Psoas muscle (tissue), 8 donors: ENCODE results near the gene WSB2. TPM values are rescaled to one million over a fixed set of nuclear protein-coding genes. Genes with fewer than 3 reads are reported as not detected.
"Not testable (repeated sequence)": the region's sequence is repeated elsewhere in the genome, so short reads cannot be mapped to it uniquely, and the experiment has no call there.

Experiments
- ATAC-seq, 4 donors: fragments of 200-7000 bp; cut with Tn5 transposase; one replicate each; pipeline ENCODE4 v1.9.1; 2020; ENCODE audit warnings: moderate library complexity in 3 of 4, mild to moderate bottlenecking in 2 of 4
- DNase-seq, 2 donors: peaks; one replicate each; pipeline ENCODE4 v3.0.0-alpha.2; 2020
- H3K27ac ChIP-seq: fragments of 200-600 bp; one replicate; pipeline ENCODE4 v1.8.0; 2022
- H3K27me3 ChIP-seq, 3 donors: fragments of 200-600 bp in 1 of 3; one replicate each; pipeline versions ENCODE4 v1.6.1 to v1.8.0; 2013 to 2022; ENCODE audit warnings: low read length in 2 of 3, mild to moderate bottlenecking in 2 of 3, moderate library complexity in 1 of 3; ENCODE audit not compliant: insufficient read depth in 3 of 3
- H3K36me3 ChIP-seq, 2 donors: fragments of 200-600 bp in 1 of 2; one replicate each; pipeline versions ENCODE4 v1.6.1 to v1.8.0; 2013 to 2022; ENCODE audit warnings: low read depth in 1 of 2, mild to moderate bottlenecking in 1 of 2, moderate library complexity in 1 of 2; ENCODE audit not compliant: insufficient read depth in 1 of 2
- H3K4me1 ChIP-seq: fragments of 200-600 bp; one replicate; pipeline ENCODE4 v1.8.0; 2022
- H3K4me3 ChIP-seq: fragments of 200-600 bp; one replicate; pipeline ENCODE4 v1.8.0; 2022; ENCODE audit warnings: mild to moderate bottlenecking
- H3K9me3 ChIP-seq: fragments of 200-600 bp; one replicate; pipeline ENCODE4 v1.8.0; 2022
- WGBS, 3 donors: extraction: QIAGEN DNeasy Blood & Tissue Kit; methylation state at CpG; one replicate each; pipeline versions ENCODE4 v1.1.6 to v1.1.7; 2013; 5-methylcytosine and 5-hydroxymethylcytosine counted together
- intact Hi-C, 2 donors: fragments of 100-400 bp; cut with DNase I; formaldehyde crosslinking; loops; one replicate each; pipeline versions ENCODE4 v1.11.0 to v1.14.2; 2022
- polyA plus RNA-seq, 3 donors: library from polyadenylated mRNA; stranded (reverse); fragments of 200-250 nt; gene quantifications; one replicate each; pipeline ENCODE4 v1.2.3, GENCODE V29; 2013
- total RNA-seq, 4 donors: library from RNA; stranded (reverse); fragmentation: NEBNext Ultra II Directional in 2 of 4; extraction: Animal tissue kit (Norgen Biotek cat#: 25700) in 2 of 4; gene quantifications; one replicate each; pipeline versions ENCODE4 v1.2.1 to v1.2.4, GENCODE V29; 2021 to 2023
- TF ChIP-seq, protein P1 (sequence below): fragments of 200-600 bp; IDR thresholded peaks from one replicate; pipeline ENCODE4 v1.8.0; 2022; ENCODE audit warnings: antibody characterized with exemption
- donor health status: healthy with polysubstance abuse.
- donor health status: DM: no; HTN: no; CAD: no; lungs with moderate emphysema.
- donor health status: Bipolar disorder and iron deficiency.
- donor health status: healthy.
- donor health status: DM: yes; HTN: yes; CAD: no.
- donor health status: DM: no; HTN: no; CAD: no.
- donor health status: DM: no; HTN: no; CAD: no.
- donor health status: DM: yes; HTN: yes; CAD: no.

The WSB2 gene
- total and polyA plus RNA-seq, 7 donors, result 63.8 to 113 (median 84.3) TPM

DNA sequence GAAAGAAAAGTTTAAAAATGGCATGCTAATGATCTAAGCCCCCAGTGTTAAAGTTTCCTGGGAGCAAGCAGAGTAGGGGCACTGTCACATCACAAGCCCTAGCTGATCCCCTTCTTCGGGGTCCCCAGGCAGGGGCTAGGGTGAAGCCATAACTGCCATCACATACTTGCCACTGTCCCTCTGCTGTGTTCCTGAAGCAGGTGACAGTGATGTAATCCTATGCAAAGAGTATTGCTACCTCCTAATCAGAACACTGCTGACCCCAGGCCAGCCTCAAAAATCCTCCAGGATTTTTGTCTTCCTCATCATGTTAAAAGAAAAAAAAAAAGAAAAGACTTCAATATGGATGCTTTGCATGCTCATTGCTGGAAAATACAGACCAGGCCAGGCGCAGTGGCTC, 45.7 kb downstream of the WSB2 start:
- DNase-seq, result no peak
- peaks cover 6% of the 10 kb centered on the region for H3K4me1 ChIP-seq
- H3K9me3 ChIP-seq, result no peaks in the 10 kb centered on the region
- H3K36me3 ChIP-seq, result peaks cover 0 to 22% of the 10 kb centered on the region in 2 donors
- no peaks in the 10 kb centered on the region for H3K27me3 ChIP-seq
- ATAC-seq, result no peak
- WGBS, 3 donors, result 87 to 94% (median 92%) methylated on average over 2 of the region's 2 CpGs
- H3K27ac ChIP-seq, result no peak overlapping the region
- no peak overlapping the region for H3K4me3 ChIP-seq
- TF ChIP-seq, protein P1, sequence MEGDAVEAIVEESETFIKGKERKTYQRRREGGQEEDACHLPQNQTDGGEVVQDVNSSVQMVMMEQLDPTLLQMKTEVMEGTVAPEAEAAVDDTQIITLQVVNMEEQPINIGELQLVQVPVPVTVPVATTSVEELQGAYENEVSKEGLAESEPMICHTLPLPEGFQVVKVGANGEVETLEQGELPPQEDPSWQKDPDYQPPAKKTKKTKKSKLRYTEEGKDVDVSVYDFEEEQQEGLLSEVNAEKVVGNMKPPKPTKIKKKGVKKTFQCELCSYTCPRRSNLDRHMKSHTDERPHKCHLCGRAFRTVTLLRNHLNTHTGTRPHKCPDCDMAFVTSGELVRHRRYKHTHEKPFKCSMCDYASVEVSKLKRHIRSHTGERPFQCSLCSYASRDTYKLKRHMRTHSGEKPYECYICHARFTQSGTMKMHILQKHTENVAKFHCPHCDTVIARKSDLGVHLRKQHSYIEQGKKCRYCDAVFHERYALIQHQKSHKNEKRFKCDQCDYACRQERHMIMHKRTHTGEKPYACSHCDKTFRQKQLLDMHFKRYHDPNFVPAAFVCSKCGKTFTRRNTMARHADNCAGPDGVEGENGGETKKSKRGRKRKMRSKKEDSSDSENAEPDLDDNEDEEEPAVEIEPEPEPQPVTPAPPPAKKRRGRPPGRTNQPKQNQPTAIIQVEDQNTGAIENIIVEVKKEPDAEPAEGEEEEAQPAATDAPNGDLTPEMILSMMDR, result no peak
- intact Hi-C loops, result loop anchor here in 1 of 2 donors (5.0 kb wide), 1 partner anchor 138 kb away; no protein-coding TSS in a partner anchor

DNA sequence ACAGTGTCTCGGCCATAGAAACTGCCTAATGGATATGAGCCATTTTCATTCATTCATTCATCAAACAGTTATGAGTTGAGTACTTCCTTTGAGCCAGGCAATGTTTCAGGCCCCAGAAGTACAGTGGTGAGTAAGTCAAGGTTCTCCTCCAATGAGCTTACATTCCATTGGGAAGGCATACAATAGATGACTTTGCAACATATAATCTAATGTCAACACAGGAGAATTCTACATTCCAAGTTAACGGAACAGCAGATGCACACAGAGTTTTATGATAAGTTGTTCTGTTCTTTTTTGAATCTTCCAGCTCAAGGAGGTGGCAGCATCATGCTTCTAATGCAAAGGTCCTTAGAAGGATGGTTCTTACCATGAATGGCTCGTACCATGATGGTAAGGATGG, 47.7 kb downstream of the WSB2 start:
- intact Hi-C loops, result no loop called here
- DNase-seq (no peak), ATAC-seq (no peak)
- peaks cover 6% of the 10 kb centered on the region for H3K4me1 ChIP-seq
- no peak overlapping the region for H3K4me3 ChIP-seq
- TF ChIP-seq, protein P1, result no peak
- WGBS, 3 donors, result 90 to 96% (median 92%) methylated on average over 3 of the region's 3 CpGs
- peaks cover 0 to 7% (median 0%) of the 10 kb centered on the region in 3 donors for H3K27me3 ChIP-seq
- H3K27ac ChIP-seq, result no peak overlapping the region
- H3K9me3 ChIP-seq, result no peaks in the 10 kb centered on the region
- H3K36me3 ChIP-seq, result peaks cover 0 to 5% of the 10 kb centered on the region in 2 donors

DNA sequence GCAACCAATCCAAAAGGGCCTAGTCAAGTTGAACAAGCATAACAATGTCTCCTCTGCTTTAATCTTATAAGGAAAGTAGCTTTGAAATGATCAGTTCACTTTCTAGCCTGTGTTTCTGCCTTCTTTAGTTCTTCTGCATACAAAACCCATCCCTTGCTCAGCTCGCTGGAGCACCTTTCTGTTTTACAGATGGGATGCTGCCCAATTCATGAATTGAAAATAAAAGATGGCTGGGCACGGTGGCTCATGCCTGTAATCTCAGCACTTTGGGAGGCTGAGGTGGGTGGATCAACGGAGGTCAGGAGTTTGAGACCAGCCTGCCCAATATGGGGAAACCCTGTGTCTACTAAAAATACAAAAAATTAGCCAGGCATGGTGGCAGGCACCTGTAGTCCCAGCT, 49.0 kb downstream of the WSB2 start:
- DNase-seq, result no peak
- H3K9me3 ChIP-seq, result no peaks in the 10 kb centered on the region
- no peak overlapping the region for H3K4me3 ChIP-seq
- H3K4me1 ChIP-seq, result no peaks in the 10 kb centered on the region
- WGBS, 3 donors, result 85 to 89% (median 88%) methylated on average over 3 of the region's 3 CpGs
- no peaks in the 10 kb centered on the region for H3K36me3 ChIP-seq
- H3K27ac ChIP-seq, result no peak overlapping the region
- TF ChIP-seq, protein P1, result no peak
- ATAC-seq, result no peak
- intact Hi-C loops, result no loop called here
- H3K27me3 ChIP-seq, result peaks cover 0 to 10% (median 0%) of the 10 kb centered on the region in 3 donors

DNA sequence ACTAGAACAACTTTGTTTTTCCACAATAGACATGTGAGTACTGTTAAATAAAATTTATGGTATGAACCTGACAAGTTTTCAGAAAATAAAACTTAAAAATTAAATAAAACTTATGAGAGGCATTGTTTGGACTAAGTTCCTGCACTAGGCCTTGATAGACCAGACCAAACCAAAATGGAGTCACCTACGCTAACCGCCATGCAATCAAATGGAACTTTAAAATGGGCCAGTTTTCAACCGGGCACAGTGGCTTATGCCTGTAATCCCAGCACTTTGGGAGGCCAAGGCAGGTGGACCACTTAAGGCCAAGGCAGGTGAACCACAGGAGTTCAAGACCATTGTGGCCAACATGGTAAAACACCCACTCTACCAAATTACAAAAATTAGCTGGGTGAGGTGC, 49.6 kb downstream of the WSB2 start:
- Histone ChIP-seq H3K9me3 (no peaks in the 10 kb centered on the region), H3K36me3 (no peaks in the 10 kb centered on the region), H3K4me1 (no peaks in the 10 kb centered on the region), H3K27ac (no peak overlapping the region), H3K27me3 (peaks cover 0 to 10% (median 0%) of the 10 kb centered on the region in 3 donors), H3K4me3 (no peak overlapping the region)
- TF ChIP-seq, protein P1, result no peak
- intact Hi-C loops, result no loop called here
- 91 to 97% (median 96%) methylated on average over 3 of the region's 3 CpGs for WGBS, 3 donors
- DNase-seq (no peak), ATAC-seq (no peak)

DNA sequence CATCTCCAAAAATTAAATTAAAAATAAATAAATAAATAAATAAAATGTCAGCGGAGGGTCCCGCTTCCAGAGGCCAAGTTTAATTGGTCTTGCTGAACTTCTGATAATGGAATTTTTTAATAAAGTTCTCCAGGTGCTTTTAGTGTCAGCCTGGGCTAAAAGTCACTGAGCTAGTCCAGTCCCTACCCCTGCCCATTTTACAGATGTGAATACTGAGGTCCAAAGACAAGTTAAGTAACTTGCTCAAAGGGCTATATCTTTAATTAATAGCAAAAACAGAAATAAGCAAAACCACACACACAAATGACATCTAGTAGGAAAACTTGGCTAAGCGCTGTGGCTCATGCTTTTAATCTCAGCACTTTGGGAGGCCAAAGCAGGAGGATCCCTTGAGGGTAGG, 50.1 kb downstream of the WSB2 start:
- intact Hi-C loops, result no loop called here
- no peak for DNase-seq
- no peak for ATAC-seq
- TF ChIP-seq, protein P1, result no peak
- no peak overlapping the region for H3K4me3 ChIP-seq
- H3K36me3 ChIP-seq, result no peaks in the 10 kb centered on the region
- 92 to 97% (median 93%) methylated on average over 3 of the region's 3 CpGs for WGBS, 3 donors
- no peaks in the 10 kb centered on the region for H3K9me3 ChIP-seq
- peaks cover 0 to 10% (median 0%) of the 10 kb centered on the region in 3 donors for H3K27me3 ChIP-seq
- H3K27ac ChIP-seq, result no peak overlapping the region
- H3K4me1 ChIP-seq, result no peaks in the 10 kb centered on the region

DNA sequence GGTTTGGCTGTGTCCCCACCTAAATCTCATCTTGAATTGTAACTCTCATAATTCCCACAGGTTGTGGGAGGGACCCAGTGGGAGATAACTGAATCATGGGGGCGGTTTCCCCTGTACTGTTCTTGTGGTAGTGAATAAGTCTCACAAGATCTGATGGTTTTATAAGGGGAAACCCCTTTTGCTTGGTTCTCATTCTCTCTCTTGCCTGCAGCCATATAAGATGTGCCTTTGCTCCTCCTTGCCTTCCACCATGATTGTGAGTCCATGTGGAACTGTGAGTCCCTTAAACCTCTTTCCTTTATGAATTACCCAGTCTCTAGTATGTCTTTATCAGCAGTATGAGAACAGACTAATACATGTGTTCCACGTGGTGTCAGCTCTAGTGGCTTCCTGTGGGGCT, 61.2 kb downstream of the WSB2 start:
- H3K27me3 ChIP-seq, H3K4me1 ChIP-seq, H3K27ac ChIP-seq, H3K36me3 ChIP-seq, intact Hi-C loops, H3K9me3 ChIP-seq, ATAC-seq, H3K4me3 ChIP-seq, DNase-seq: not testable (repeated sequence)
- WGBS, 3 donors, result 60 to 68% (median 66%) methylated on average over 2 of the region's 2 CpGs
